ENCODE results near the gene FBXL7. TPM values are rescaled to one million over a fixed set of nuclear protein-coding genes. Genes with fewer than 3 reads are reported as not detected.

Gene FBXL7
- total RNA-seq, 1 experiment from 2014 or later, result not detected

DNA sequence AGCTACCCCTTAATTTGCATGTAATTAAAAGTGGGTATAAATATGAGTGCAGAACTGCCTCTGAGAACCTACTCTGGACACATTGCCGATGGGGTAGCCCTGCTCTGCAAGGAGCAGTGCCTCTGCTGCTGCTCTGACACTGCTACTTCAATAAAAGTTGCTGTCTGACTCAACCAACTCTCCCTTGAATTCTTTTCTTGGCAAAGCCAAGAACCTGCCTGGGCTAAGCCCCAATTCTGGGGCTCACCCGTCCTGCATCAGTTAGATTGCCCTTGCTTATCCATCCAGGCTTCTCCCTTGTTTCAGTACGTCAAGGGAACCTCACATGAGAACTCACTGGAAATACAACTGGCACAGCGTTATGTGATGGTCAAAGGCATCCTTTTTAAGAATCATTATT is 44.1 kb downstream of the FBXL7 start:
- no peak for DNase-seq
- no peaks in the 10 kb centered on the region for H3K27me3 ChIP-seq (ENCODE audit: insufficient read depth, low read depth)

DNA sequence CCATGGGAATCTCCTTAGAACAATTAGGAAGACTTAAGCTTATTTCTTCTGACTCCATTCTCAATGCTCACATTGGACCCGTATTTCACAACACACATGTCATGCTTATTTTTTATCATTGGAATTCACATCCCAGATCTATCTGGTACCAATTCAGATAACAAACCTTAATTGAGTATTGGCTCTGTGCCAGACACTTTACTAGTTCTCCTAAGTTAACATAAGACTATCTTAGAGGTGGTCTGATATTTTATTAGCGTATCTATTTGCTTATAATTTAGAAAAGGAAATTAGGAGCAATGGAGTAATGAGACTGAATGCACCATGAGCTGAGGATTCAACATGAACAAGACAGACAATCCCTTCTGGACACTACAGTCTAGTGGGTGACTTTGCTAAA is 45.1 kb downstream of the FBXL7 start:
- CTCF ChIA-PET, result no interaction called here
- Histone ChIP-seq H3K4me2 (no peak overlapping the region), H2AFZ (no peak overlapping the region), H3K79me2 (ENCODE audit: low read depth) (no peaks in the 10 kb centered on the region), H4K20me1 (ENCODE audit: insufficient read depth) (no peaks in the 10 kb centered on the region), H3K9me2 (ENCODE audit: insufficient read depth) (no peaks in the 10 kb centered on the region), H3K36me3 (ENCODE audit: low read depth) (no peaks in the 10 kb centered on the region), H3K4me3 (no peak overlapping the region), H3K27ac (no peak overlapping the region), H3K4me1 (replicated peaks; ENCODE audit: insufficient read depth) (no peaks in the 10 kb centered on the region), H3K27me3 (ENCODE audit: insufficient read depth, low read depth) (no peaks in the 10 kb centered on the region), H3K9me3 (ENCODE audit: insufficient read depth, low read depth) (no peaks in the 10 kb centered on the region), H3F3A (ENCODE audit: insufficient read depth, low read depth) (no peaks in the 10 kb centered on the region)
- intact Hi-C loops (cut with micrococcal nuclease; ENCODE audit: unreplicated experiment), result no loop called here
- DNase-seq, result no peak
- BruUV-seq (replicated peaks), result no TSS peak
- POLR2A ChIA-PET (ENCODE audit: unreplicated experiment), result no interaction called here
- TF ChIP-seq, protein P1, sequence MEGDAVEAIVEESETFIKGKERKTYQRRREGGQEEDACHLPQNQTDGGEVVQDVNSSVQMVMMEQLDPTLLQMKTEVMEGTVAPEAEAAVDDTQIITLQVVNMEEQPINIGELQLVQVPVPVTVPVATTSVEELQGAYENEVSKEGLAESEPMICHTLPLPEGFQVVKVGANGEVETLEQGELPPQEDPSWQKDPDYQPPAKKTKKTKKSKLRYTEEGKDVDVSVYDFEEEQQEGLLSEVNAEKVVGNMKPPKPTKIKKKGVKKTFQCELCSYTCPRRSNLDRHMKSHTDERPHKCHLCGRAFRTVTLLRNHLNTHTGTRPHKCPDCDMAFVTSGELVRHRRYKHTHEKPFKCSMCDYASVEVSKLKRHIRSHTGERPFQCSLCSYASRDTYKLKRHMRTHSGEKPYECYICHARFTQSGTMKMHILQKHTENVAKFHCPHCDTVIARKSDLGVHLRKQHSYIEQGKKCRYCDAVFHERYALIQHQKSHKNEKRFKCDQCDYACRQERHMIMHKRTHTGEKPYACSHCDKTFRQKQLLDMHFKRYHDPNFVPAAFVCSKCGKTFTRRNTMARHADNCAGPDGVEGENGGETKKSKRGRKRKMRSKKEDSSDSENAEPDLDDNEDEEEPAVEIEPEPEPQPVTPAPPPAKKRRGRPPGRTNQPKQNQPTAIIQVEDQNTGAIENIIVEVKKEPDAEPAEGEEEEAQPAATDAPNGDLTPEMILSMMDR (conservative IDR thresholded peaks at IDR 0.05), result no peak
- TF ChIP-seq EZH2 (IDR thresholded peaks at IDR 0.05; ENCODE audit: low read depth), result no peak

More for the DNA sequence above, 44.1 kb downstream of the FBXL7 start:
- Histone ChIP-seq H3K4me3 (no peak overlapping the region), H3K9me2 (ENCODE audit: insufficient read depth) (no peaks in the 10 kb centered on the region), H3K4me1 (replicated peaks; ENCODE audit: insufficient read depth) (no peaks in the 10 kb centered on the region), H3K4me2 (no peak overlapping the region), H2AFZ (no peak overlapping the region), H3K36me3 (ENCODE audit: low read depth) (no peaks in the 10 kb centered on the region), H4K20me1 (ENCODE audit: insufficient read depth) (no peaks in the 10 kb centered on the region), H3K27ac (no peak overlapping the region), H3K9me3 (ENCODE audit: insufficient read depth, low read depth) (no peaks in the 10 kb centered on the region), H3F3A (ENCODE audit: insufficient read depth, low read depth) (no peaks in the 10 kb centered on the region), H3K79me2 (ENCODE audit: low read depth) (no peaks in the 10 kb centered on the region)
- ChIA-PET POLR2A (ENCODE audit: unreplicated experiment) (no interaction called here), CTCF (no interaction called here)
- BruUV-seq (replicated peaks), result no TSS peak
- intact Hi-C loops (cut with micrococcal nuclease; ENCODE audit: unreplicated experiment), result no loop called here
- TF ChIP-seq, protein P1 (conservative IDR thresholded peaks at IDR 0.05), result no peak
- no peak for TF ChIP-seq EZH2 (IDR thresholded peaks at IDR 0.05; ENCODE audit: low read depth)

DNA sequence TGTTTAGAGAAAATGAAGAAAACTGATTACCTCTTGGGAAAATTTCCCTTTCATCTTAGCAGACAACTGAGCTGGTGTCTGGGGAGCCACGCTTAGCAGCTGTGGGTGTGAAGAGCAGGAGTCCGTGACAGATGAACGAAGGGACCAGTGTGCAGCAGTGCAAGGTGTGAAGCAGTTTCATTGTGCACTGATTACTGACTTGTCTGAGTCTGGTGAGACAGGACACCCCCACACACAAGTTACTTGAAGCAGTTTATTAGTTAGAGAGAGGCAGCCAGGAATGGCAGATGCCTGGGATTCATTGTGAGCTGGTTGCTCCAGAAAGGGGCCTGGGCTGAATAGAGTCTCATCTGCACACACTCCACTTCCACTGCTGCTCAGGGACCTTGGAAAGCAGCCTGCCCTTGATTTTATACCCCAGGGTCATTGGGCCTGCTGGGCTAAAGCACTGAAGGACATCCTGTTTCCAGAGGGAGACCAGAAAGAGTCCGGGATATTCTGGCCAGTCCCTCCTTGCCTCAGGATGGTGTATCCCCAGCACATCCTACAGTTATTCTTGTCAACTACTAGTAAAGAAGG is 47.4 kb downstream of the FBXL7 start:
- H3K79me2 ChIP-seq (ENCODE audit: low read depth), result no peaks in the 10 kb centered on the region
- H3K9me2 ChIP-seq (ENCODE audit: insufficient read depth), result no peaks in the 10 kb centered on the region
- intact Hi-C loops (cut with micrococcal nuclease; ENCODE audit: unreplicated experiment), result no loop called here
- POLR2A ChIA-PET (ENCODE audit: unreplicated experiment), result no interaction called here
- H3F3A ChIP-seq (ENCODE audit: insufficient read depth, low read depth), result no peaks in the 10 kb centered on the region
- H3K4me2 ChIP-seq, result no peak overlapping the region
- H3K4me1 ChIP-seq (replicated peaks; ENCODE audit: insufficient read depth), result no peaks in the 10 kb centered on the region
- no TSS peak for BruUV-seq (replicated peaks)
- no peaks in the 10 kb centered on the region for H3K36me3 ChIP-seq (ENCODE audit: low read depth)
- H3K27ac ChIP-seq, result no peak overlapping the region
- TF ChIP-seq EZH2 (IDR thresholded peaks at IDR 0.05; ENCODE audit: low read depth), result no peak
- TF ChIP-seq, protein P1 (conservative IDR thresholded peaks at IDR 0.05), result no peak
- H3K4me3 ChIP-seq, result no peak overlapping the region
- no peak overlapping the region for H2AFZ ChIP-seq
- H3K9me3 ChIP-seq (ENCODE audit: insufficient read depth, low read depth), result no peaks in the 10 kb centered on the region
- H3K27me3 ChIP-seq (ENCODE audit: insufficient read depth, low read depth), result no peaks in the 10 kb centered on the region
- no peak for DNase-seq
- H4K20me1 ChIP-seq (ENCODE audit: insufficient read depth), result no peaks in the 10 kb centered on the region
- CTCF ChIA-PET, result no interaction called here
